Glutamatergic neuron (in vitro differentiated cells): ENCODE results near the gene GJB1. TPM values are rescaled to one million over a fixed set of nuclear protein-coding genes. Genes with fewer than 3 reads are reported as not detected.
A peak's percentile ranks its signal among the peaks of the same experiment; 100 is the strongest.
"Not testable (repeated sequence)": the region's sequence is repeated elsewhere in the genome, so short reads cannot be mapped to it uniquely, and the experiment has no call there.

Experiments used
- DNase-seq: peaks from one replicate; pipeline ENCODE4 v3.0.0; 2022
- H3K27ac Mint-ChIP-seq: one replicate; pipeline ENCODE4 v1.8.0; 2020; ENCODE audit warnings: mild to moderate bottlenecking, mixed read lengths, inconsistent platforms; ENCODE audit not compliant: unreplicated experiment
- H3K27me3 Mint-ChIP-seq: one replicate; pipeline ENCODE4 v1.8.0; 2020; ENCODE audit warnings: mild to moderate bottlenecking, moderate library complexity, mixed read lengths, inconsistent platforms; ENCODE audit not compliant: unreplicated experiment
- H3K36me3 Mint-ChIP-seq: one replicate; pipeline ENCODE4 v1.8.0; 2020; ENCODE audit warnings: mild to moderate bottlenecking, mixed read lengths, inconsistent platforms; ENCODE audit not compliant: unreplicated experiment
- H3K4me1 Mint-ChIP-seq: one replicate; pipeline ENCODE4 v1.8.0; 2020; ENCODE audit warnings: mild to moderate bottlenecking, low read depth, mixed read lengths, inconsistent platforms; ENCODE audit not compliant: unreplicated experiment
- H3K4me3 Mint-ChIP-seq: one replicate; pipeline ENCODE4 v1.8.0; 2020; ENCODE audit warnings: mild to moderate bottlenecking, mixed read lengths, inconsistent platforms; ENCODE audit not compliant: unreplicated experiment
- H3K9me3 Mint-ChIP-seq: one replicate; pipeline ENCODE4 v1.8.0; 2020; ENCODE audit warnings: mild to moderate bottlenecking, moderate library complexity, mixed read lengths, inconsistent platforms; ENCODE audit not compliant: unreplicated experiment
- total RNA-seq: library from RNA; stranded (reverse); fragmentation: NEBNext Ultra II Directional; extraction: Animal tissue kit (Norgen Biotek cat#: 25700); gene quantifications from one replicate; pipeline ENCODE4 v1.2.1, GENCODE V29; 2021; ENCODE audit not compliant: unreplicated experiment
- TF ChIP-seq, protein P1 (sequence below): fragments of 200-600 bp; sonication (generic); IDR thresholded peaks from one replicate; pipeline ENCODE4 v1.5.0; 2021; ENCODE audit not compliant: partially characterized antibody, unreplicated experiment

The GJB1 gene
- total RNA-seq, 1 donor from 2014 or later, result not detected

DNA sequence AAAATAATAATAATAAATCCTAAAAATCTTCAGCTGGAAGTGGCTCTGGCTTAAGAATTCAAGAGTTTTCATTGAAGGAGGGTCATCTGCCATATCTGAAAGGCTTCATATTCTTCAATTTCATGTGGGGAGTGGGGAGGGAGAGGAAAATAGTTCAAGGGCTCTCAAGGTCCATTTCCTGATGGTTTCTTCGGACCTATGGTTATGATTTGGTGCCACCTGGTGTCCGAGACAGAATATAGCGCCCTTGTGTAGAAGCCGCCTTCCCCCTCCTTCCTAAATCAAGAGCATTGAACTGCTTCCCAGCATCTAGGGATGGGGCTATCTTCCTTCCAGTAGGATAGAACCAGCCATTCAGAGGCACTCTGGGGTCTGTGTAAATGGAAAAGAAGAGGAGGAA is 44.1 kb upstream of the GJB1 start:
- TF ChIP-seq, protein P1, sequence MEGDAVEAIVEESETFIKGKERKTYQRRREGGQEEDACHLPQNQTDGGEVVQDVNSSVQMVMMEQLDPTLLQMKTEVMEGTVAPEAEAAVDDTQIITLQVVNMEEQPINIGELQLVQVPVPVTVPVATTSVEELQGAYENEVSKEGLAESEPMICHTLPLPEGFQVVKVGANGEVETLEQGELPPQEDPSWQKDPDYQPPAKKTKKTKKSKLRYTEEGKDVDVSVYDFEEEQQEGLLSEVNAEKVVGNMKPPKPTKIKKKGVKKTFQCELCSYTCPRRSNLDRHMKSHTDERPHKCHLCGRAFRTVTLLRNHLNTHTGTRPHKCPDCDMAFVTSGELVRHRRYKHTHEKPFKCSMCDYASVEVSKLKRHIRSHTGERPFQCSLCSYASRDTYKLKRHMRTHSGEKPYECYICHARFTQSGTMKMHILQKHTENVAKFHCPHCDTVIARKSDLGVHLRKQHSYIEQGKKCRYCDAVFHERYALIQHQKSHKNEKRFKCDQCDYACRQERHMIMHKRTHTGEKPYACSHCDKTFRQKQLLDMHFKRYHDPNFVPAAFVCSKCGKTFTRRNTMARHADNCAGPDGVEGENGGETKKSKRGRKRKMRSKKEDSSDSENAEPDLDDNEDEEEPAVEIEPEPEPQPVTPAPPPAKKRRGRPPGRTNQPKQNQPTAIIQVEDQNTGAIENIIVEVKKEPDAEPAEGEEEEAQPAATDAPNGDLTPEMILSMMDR, result peak; percentile 64
- H3K4me3 Mint-ChIP-seq, result no peak overlapping the region
- no peaks in the 10 kb centered on the region for H3K36me3 Mint-ChIP-seq
- peak; percentile 28 for DNase-seq
- H3K4me1 Mint-ChIP-seq, result peaks cover 2% of the 10 kb centered on the region
- H3K27ac Mint-ChIP-seq, result no peak overlapping the region
- H3K27me3 Mint-ChIP-seq, result no peaks in the 10 kb centered on the region
- H3K9me3 Mint-ChIP-seq, result peaks cover 3% of the 10 kb centered on the region

DNA sequence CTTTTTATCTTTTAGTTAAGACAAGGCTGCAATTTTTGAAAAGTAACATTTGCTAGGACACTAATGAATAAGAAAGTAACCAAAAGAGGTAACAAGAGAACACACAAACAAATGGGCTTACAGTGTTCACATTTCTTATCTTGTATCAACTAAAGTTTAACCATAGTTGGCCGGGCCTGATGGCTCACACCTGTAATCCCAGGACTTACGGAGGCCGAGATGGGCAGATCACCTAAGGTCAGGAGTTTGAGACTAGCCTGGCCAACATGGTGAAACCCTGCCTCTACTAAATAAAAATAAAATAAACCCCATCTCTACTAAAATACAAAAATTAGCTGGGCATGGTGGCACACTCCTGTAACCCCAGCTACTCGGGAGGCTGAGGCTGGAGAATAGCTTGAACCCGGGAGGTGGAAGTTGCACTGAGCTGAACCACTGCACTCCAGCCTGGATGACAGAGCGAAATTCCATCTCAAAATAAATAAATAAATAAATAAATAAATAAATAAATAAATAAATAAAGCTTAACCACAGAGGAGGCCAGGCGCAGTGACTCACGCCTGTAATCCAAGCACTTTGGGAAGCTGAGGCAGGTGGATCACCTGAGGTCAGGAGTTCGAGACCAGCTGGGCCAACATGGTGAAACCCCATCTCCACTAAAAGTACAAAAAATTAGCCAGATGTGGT is 42.3 kb upstream of the GJB1 start:
- H3K9me3 Mint-ChIP-seq, DNase-seq, H3K4me1 Mint-ChIP-seq, H3K27ac Mint-ChIP-seq, H3K27me3 Mint-ChIP-seq, H3K36me3 Mint-ChIP-seq, H3K4me3 Mint-ChIP-seq: not testable (repeated sequence)

DNA sequence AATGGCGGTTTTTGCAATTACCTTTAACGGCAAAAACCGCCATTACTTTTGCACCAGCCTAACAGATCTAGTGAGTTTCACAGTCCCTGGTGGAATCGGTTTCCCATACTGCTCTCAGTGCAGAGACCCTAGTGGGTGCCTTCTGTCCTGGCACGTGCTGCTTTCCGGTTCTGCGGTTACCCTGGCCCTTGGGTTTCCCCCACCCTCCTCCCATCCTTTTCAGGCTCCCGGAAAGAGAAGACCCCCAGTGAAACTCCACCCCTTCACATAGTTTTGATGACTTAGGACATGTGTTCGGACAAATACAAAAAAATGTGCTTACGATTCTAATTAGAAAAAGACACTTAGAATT is 41.5 kb upstream of the GJB1 start:
- Mint-ChIP-seq H3K36me3 (no peaks in the 10 kb centered on the region), H3K27ac (peak overlapping the region; percentile 96), H3K4me3 (peak overlapping the region; percentile 88), H3K27me3 (no peaks in the 10 kb centered on the region), H3K4me1 (peaks cover 2% of the 10 kb centered on the region), H3K9me3 (peaks cover 1% of the 10 kb centered on the region)
- TF ChIP-seq, protein P1, result no peak
- DNase-seq, result no peak

DNA sequence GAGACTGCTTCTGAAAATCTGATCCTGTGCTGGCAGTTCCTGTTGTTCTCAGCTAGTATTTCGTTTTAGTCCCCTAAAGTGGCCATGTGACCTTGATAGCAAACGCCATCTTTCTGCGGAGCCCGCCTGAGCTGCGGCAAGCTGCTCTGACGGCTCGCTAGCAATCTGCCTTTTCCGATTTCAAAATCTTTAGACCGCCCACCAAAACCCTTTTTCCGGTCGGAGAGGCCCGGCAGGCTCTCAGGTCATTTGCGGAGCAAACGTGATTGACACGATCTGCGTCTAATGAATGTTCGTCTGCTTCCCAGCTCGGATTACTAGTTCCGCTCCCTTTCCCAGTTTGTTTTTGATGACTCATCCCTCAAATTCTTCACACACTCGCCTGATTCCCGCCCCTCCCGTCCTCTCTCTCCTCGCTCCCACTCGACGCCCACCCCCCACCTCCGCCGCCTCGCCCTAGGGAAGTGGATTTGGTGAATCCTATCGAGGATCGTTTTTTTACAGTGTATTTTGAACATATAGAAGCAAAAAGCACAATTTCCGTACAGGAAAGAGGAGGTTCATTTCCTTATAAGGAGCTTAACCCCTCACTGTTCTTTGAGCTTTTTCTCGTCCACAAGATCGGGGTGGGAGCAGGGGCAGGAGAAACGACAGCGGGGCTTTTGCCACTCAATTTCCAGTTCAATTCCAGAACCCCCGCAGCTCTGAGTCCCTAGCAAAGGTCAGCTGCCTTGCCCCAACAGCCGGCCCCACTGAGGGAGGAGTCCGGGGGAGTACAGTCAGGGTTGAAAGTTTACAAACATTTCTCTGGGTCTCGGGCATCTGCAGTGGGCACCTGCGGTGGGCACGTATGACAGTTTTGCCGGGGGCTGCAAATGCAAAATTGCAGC is 40.9 kb upstream of the GJB1 start:
- Mint-ChIP-seq H3K27ac (peak overlapping the region; percentile 96), H3K4me3 (peak overlapping the region; percentile 88), H3K9me3 (peaks cover 1% of the 10 kb centered on the region), H3K27me3 (no peaks in the 10 kb centered on the region), H3K4me1 (peaks cover 2% of the 10 kb centered on the region), H3K36me3 (no peaks in the 10 kb centered on the region)
- TF ChIP-seq, protein P1, result no peak
- peak; percentile 76 for DNase-seq

DNA sequence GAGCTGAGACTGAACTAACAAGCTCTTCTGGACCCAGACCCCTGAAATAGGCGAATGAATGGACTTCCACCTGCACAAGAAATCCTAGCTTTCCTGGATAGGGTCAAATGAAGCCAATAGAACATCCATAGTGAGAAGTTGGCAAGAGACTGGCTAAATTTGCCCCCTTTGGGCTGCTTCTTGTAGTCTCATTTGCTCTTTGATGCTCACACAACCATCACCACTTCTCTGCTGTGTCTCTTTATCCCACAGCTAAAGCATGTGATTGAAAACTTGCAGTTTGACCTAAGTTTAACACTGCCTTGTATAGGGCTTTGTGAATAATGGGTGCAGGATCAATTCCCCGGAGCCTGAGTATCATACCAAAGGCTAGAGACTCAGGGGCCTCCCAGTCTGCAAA is 40.2 kb upstream of the GJB1 start:
- Mint-ChIP-seq H3K9me3 (peaks cover 1% of the 10 kb centered on the region), H3K27me3 (no peaks in the 10 kb centered on the region), H3K4me3 (peak overlapping the region; percentile 88), H3K4me1 (peaks cover 2% of the 10 kb centered on the region), H3K36me3 (no peaks in the 10 kb centered on the region), H3K27ac (peak overlapping the region; percentile 96)
- DNase-seq, result no peak
- TF ChIP-seq, protein P1, result no peak
